ENCODE results near the gene NANOS3.

The NANOS3 gene

GRCh38 chr19:13914777-13915176 lies 37.8 kb downstream of the NANOS3 start:
- H3K36me3 ChIP-seq (ENCODE audit: control insufficient read depth, low read length) = peaks cover 63% of the 10 kb centered on the region
- H3K4me2 ChIP-seq (ENCODE audit: low read length) = no peak overlapping the region
- H3K4me3 ChIP-seq (ENCODE audit: low read length) = no peak overlapping the region
- no peaks in the 10 kb centered on the region for H3K27me3 ChIP-seq (ENCODE audit: control insufficient read depth, low read length)
- no peaks in the 10 kb centered on the region for H3K9me2 ChIP-seq (replicated peaks; ENCODE audit: control insufficient read depth, low read length)
- no peaks in the 10 kb centered on the region for H4K20me1 ChIP-seq (ENCODE audit: control insufficient read depth, insufficient read depth, low read depth, low read length)
- H3F3A ChIP-seq (ENCODE audit: control insufficient read depth, insufficient read depth) = no peaks in the 10 kb centered on the region
- no peaks in the 10 kb centered on the region for H3K4me1 ChIP-seq (ENCODE audit: control insufficient read depth, low read length)
- no peaks in the 10 kb centered on the region for H3K79me2 ChIP-seq (ENCODE audit: control insufficient read depth, low read length)
- no peaks in the 10 kb centered on the region for H3K9me3 ChIP-seq (ENCODE audit: control insufficient read depth, insufficient read depth, low read length)
- TF ChIP-seq EZH2phosphoT487 (IDR thresholded peaks at IDR 0.05; ENCODE audit: borderline replicate concordance, low read length) = no peak
- TF ChIP-seq, protein P1, sequence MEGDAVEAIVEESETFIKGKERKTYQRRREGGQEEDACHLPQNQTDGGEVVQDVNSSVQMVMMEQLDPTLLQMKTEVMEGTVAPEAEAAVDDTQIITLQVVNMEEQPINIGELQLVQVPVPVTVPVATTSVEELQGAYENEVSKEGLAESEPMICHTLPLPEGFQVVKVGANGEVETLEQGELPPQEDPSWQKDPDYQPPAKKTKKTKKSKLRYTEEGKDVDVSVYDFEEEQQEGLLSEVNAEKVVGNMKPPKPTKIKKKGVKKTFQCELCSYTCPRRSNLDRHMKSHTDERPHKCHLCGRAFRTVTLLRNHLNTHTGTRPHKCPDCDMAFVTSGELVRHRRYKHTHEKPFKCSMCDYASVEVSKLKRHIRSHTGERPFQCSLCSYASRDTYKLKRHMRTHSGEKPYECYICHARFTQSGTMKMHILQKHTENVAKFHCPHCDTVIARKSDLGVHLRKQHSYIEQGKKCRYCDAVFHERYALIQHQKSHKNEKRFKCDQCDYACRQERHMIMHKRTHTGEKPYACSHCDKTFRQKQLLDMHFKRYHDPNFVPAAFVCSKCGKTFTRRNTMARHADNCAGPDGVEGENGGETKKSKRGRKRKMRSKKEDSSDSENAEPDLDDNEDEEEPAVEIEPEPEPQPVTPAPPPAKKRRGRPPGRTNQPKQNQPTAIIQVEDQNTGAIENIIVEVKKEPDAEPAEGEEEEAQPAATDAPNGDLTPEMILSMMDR (IDR thresholded peaks at IDR 0.05; ENCODE audit: low read depth, low read length, poor library complexity, severe bottlenecking) = no peak
- no peak overlapping the region for H3K27ac ChIP-seq (ENCODE audit: low read depth, low read length)

GRCh38 chr19:13917888-13918406 lies 41.0 kb downstream of the NANOS3 start:
- TF ChIP-seq, protein P1 (IDR thresholded peaks at IDR 0.05; ENCODE audit: low read depth, low read length, poor library complexity, severe bottlenecking) = no peak
- TF ChIP-seq EZH2phosphoT487 (IDR thresholded peaks at IDR 0.05; ENCODE audit: borderline replicate concordance, low read length) = no peak

GRCh38 chr19:13918726-13919411 lies 41.9 kb downstream of the NANOS3 start:
- no peak overlapping the region for H3K4me2 ChIP-seq (ENCODE audit: low read length)
- peaks cover 11% of the 10 kb centered on the region; the same call in 1 of the 2 replicates for H3K9me3 ChIP-seq (ENCODE audit: control insufficient read depth, insufficient read depth, low read length)
- H3K9me2 ChIP-seq (replicated peaks; ENCODE audit: control insufficient read depth, low read length) = no peaks in the 10 kb centered on the region
- no peak overlapping the region for H3K27ac ChIP-seq (ENCODE audit: low read depth, low read length)
- H4K20me1 ChIP-seq (ENCODE audit: control insufficient read depth, insufficient read depth, low read depth, low read length) = no peaks in the 10 kb centered on the region
- no peaks in the 10 kb centered on the region for H3K79me2 ChIP-seq (ENCODE audit: control insufficient read depth, low read length)
- H3K4me3 ChIP-seq (ENCODE audit: low read length) = no peak overlapping the region
- no peaks in the 10 kb centered on the region for H3F3A ChIP-seq (ENCODE audit: control insufficient read depth, insufficient read depth)
- H3K4me1 ChIP-seq (ENCODE audit: control insufficient read depth, low read length) = peaks cover 4% of the 10 kb centered on the region
- peaks cover 76% of the 10 kb centered on the region for H3K36me3 ChIP-seq (ENCODE audit: control insufficient read depth, low read length)
- TF ChIP-seq EZH2phosphoT487 (IDR thresholded peaks at IDR 0.05; ENCODE audit: borderline replicate concordance, low read length) = no peak
- TF ChIP-seq, protein P1 (IDR thresholded peaks at IDR 0.05; ENCODE audit: low read depth, low read length, poor library complexity, severe bottlenecking) = no peak
- H3K27me3 ChIP-seq (ENCODE audit: control insufficient read depth, low read length) = no peaks in the 10 kb centered on the region

More at GRCh38 chr19:13917888-13918406, 41.0 kb downstream of the NANOS3 start:
- Histone ChIP-seq H3K4me2 (ENCODE audit: low read length) (no peak overlapping the region), H3K9me2 (replicated peaks; ENCODE audit: control insufficient read depth, low read length) (no peaks in the 10 kb centered on the region), H4K20me1 (ENCODE audit: control insufficient read depth, insufficient read depth, low read depth, low read length) (no peaks in the 10 kb centered on the region), H3K27me3 (ENCODE audit: control insufficient read depth, low read length) (no peaks in the 10 kb centered on the region), H3K4me1 (ENCODE audit: control insufficient read depth, low read length) (peaks cover 4% of the 10 kb centered on the region), H3K4me3 (ENCODE audit: low read length) (no peak overlapping the region), H3F3A (ENCODE audit: control insufficient read depth, insufficient read depth) (no peaks in the 10 kb centered on the region), H3K9me3 (ENCODE audit: control insufficient read depth, insufficient read depth, low read length) (peaks cover 11% of the 10 kb centered on the region; the same call in 1 of the 2 replicates), H3K79me2 (ENCODE audit: control insufficient read depth, low read length) (no peaks in the 10 kb centered on the region), H3K36me3 (ENCODE audit: control insufficient read depth, low read length) (peaks cover 74% of the 10 kb centered on the region), H3K27ac (ENCODE audit: low read depth, low read length) (no peak overlapping the region)

Data from DOHH2 (cell line).